Right hindlimb (tissue), 1 donor: ENCODE measurements around the gene BLID.

Source experiments
- DNase-seq: peaks from one replicate; pipeline ENCODE4 v3.0.0-alpha.2; 2018

BLID gene

DNA sequence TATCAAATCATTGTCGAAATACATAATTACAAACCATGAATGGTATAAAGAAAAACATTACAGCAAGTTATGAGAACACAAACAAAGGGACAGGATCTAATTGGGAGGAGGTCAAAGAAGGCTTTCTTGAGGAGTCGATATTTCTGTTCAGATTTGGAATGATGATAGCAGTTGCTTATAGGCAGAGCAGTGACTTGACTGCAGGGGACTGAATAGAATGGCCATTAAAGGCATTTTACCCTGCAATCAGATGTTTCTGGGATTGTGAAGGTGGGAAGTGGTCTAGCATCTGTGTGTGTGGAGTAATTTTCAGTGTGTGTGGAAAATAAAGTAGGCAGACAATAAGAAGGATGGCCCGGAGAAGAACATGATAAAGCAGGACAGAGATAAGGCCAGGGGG is 41.0 kb downstream of the BLID start:
- DNase-seq, result no peak

DNA sequence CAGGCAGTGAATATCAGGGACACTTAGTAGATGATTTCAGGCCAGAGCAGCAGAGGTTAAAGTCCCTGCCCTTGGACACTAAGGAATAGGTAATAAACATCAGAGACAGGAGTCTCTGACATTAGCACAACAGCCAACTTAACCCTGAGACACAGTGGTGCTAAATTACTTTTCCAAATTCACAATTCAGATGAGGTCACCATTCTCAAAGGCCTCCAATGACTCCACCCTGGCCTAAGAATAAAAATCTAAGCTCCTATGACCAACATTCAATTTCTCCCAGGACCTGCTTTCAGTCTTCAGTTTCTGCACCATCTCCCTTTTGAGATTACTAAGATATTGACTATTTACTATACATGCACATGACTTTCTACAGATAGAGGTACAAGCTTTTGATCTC is 42.0 kb downstream of the BLID start:
- DNase-seq, result no peak

DNA sequence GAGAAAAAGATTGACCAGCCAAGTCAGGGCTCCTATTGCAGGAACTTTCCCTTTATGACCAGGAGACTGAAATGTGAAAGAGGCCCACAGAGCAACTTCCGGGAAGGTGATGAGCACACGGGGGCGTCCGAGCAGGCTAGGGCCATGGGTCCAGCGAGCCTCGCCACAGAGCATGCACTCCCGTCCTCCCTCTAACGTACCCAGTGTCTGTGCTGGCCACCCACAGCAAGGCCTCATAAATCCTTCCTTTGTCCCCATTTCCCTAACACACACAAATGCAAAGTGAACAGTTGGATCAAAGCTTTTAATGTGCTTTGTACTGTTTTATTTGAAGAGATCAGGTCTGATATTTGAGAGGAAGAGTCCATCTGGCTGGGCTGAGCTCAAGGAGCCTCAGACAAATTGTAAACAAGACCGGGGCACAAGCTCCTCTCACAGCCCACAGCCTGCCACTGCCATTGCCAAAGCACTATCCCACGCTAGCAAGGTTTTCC is 44.3 kb downstream of the BLID start:
- DNase-seq, result no peak

DNA sequence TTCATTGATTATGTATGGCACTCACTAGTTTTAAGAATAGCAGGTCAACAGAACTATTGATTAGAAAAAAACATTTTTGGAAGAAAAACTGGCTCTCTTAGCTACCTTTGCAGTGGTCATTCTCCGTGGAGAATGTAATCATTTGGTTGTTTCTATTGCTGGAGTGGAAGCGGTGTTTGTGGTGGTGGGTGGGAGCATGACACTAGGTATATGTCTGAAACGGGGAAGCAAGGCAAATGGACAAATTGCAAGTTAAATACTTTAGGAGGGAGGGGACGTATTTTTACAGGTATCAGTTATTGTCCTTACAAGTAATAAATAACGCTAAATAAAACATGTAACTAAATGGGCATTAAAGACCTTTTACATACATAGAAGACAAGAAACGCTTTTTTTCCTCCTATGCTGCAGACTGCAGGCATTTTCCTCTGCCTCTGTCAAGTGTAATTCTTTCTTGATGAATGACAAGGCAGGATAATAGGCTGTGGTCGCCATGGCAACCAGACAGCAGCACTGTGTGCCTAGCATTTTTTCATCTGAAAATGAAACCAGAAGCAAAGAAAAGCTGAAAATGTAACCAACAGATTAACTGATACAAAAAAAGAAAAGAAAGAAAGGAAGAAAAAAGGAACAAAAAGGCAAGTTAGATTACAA is 46.2 kb downstream of the BLID start:
- DNase-seq, result peak; percentile 72

DNA sequence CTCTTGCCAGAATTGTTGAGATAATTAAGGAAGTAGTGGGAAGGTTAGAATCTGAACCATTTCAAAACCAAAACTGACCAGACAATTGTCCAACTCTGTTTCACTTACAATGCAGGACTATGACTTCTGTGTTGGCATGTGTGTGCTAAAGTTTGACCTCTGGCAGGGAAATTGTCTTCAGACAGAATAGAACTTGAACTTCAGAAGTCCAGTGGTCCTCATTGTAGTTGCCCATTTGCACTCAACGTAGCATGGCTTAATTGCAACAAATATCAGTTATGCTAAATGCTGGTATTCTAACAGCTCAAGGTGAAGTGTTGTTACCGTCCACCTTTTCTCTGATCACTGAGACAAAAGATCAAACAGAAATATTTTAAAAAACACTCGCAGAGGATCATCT is 47.2 kb downstream of the BLID start:
- no peak for DNase-seq

DNA sequence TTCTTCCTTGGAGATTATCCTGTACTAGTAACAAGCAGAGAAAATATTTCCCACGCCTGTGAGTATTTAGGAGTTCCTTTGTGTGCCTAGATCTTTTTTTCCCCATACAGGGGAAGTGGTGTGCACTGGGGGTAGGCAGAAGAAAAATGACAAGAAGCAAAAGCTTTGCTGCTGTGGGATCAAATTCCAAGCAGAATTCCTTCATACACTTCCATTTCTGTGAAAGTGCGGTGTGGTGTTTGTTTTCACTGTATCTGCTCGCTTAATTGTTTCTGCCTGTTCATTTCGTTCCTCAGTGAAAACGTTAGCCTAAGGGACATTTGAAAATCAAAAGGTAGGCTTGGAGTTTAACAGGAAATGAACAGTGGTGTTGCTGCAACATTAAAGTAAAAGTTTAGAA is 47.9 kb downstream of the BLID start:
- no peak for DNase-seq
